HG03439 (cell line): ENCODE results near the gene CPN2.

Experiments
- ATAC-seq: cut with Tn5 transposase; IDR thresholded peaks from one replicate; pipeline ENCODE4 v1.9.1; 2021; ENCODE audit warnings: mild to moderate bottlenecking, moderate library complexity; ENCODE audit not compliant: unreplicated experiment

CPN2 gene, protein sequence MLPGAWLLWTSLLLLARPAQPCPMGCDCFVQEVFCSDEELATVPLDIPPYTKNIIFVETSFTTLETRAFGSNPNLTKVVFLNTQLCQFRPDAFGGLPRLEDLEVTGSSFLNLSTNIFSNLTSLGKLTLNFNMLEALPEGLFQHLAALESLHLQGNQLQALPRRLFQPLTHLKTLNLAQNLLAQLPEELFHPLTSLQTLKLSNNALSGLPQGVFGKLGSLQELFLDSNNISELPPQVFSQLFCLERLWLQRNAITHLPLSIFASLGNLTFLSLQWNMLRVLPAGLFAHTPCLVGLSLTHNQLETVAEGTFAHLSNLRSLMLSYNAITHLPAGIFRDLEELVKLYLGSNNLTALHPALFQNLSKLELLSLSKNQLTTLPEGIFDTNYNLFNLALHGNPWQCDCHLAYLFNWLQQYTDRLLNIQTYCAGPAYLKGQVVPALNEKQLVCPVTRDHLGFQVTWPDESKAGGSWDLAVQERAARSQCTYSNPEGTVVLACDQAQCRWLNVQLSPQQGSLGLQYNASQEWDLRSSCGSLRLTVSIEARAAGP

GRCh38 chr3:194351080-194351672 is at the start of gene CPN2:
TSS of gene CPN2 (minus strand) at chr3:194351328. CDS start at chr3:194342702, 8,626 bp downstream.
- ATAC-seq = no peak

DNA sequence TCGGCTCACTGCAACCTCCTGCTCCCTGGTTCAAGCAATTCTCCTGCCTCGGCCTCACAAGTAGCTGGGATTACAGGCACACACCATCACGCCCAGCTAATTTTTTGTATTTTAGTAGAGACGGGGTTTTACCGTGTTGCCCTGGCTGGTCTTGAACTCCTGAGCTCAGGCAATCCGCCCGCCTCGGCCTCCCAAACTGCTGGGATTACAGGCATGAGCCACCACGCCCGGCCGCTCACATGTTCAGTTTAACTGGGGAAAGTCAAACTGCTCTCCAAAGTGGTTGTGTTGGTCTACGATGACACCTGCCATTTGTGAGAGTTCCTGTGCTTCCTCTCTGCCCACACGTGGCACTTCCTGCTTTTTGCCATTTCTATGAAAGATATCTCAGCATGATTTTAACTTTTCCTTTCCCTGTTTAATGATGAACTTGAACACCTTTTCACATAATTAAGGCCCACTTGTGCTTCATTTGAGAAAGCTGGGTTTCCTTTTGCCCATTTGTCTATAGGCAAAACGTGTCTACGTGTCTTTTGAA is 48.8 kb upstream of the CPN2 start:
- no peak for ATAC-seq

- no peak for ATAC-seq
Observed at GRCh38 chr3:194399166-194399565, 48.0 kb upstream of the CPN2 start, which contains the start of gene GP5. TSS of gene GP5 (minus strand) at chr3:194399266. CDS start at chr3:194398282, 984 bp downstream.

GRCh38 chr3:194397757-194398312 is 46.7 kb upstream of the CPN2 start:
- no peak for ATAC-seq

DNA sequence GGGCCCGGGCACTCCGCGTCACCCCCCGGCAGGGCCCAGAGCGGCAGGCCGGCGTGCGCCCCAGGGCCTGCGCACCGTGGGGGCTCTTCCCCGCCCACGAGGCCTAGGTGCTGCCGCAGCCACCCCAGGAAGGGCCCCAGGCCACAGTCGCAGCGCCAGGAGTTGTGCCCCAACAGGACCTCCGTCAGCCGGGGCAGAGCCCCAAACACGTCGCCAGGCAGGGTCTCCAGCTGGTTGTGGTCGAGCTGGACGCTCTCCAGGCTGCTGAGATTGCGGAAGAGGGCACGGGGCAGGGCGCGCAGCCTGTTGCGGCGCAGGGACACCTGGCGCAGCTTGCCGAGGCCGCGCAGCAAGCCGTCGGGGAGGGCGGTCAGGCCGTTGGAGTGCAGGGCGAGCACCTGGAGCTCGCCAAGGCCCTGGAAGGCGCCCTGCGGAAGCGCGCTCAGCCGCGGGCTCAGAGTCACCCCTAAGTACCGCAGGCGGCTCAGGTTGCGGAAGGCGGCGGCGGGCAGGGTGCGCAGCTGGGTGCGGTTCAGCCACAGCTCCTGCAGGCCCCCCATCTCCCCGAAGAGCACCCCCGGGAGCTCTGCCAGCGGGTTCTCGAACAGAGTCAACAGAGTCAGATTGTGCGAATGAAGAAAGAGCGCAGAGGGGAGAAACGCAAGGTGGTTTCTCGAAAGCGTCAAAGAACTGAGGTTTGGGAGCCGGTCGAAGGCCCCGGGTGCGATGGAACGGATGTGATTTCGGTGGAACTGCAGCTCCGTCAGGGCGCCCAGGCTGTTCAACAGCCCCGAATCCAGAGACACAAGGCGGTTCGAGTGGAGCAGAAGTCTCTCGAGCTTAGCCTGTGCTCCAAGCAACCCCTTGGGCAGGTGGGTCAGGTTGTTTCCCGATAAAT is 46.0 kb upstream of the CPN2 start:
- no peak for ATAC-seq

DNA sequence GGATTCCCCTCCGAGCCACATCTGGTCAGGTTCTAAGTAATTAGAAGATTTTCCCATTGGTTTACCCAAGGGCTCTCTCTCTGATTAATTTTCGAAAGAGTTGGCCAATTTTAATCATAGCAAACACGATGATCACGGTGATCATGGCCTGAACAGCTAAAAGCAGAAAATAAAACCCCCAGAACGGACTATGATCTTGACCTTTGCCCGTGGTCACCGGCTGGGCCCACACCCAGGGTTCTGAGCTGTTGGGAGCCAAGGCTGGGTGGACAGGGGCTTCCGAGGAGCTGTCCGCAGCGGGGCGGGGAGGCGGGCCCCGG is 45.4 kb upstream of the CPN2 start:
- no peak for ATAC-seq

- no peak for ATAC-seq
Observed at GRCh38 chr3:194395778-194396538, 44.8 kb upstream of the CPN2 start.

- ATAC-seq = no peak
Observed at GRCh38 chr3:194395212-194395611, 44.1 kb upstream of the CPN2 start.

GRCh38 chr3:194392576-194392975 is 41.4 kb upstream of the CPN2 start:
- ATAC-seq = no peak

DNA sequence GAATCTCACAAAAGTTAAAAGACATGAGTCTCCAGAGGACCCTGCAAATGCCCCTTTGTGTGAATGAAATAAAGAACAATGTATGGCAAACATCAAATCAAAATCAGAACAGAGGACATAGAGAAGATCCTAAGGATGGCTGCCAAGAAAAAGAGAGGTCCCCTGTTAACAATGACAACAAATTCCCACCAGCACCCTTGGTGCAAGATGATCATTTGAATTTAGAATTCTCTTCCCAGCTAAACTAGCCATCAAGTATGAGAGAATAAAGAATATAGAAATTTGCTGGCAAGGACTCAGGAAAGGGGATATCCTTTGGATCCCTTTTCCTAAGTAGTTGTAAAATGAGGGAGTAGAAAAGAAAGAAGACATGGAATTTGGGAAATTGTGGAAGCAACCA is 39.7 kb upstream of the CPN2 start:
- ATAC-seq = no peak

GRCh38 chr3:194389269-194389668 is 38.1 kb upstream of the CPN2 start:
- ATAC-seq = no peak

DNA sequence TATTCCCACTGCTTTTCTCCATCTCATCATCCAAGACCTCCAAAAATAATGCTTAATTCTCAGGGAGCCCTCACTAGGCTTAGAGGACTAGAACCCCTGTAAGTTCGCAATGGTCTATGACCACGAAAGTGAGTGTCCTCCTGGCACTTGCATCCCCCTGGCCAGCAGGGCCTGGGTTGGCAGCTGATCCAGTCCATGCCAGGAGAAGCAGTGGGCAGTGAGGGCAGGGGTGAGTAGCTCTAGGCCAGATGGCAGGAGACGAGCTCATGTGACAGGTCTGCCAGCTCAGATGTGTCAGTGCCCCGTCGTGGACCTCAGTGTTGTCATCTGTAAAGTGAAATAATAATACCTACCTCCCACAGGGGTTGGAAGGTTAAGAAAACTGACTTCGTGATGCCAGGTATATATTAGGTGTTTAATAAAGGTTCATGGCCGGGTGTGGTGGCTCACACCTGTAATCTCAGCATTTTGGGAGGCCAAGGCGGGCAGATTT is 36.8 kb upstream of the CPN2 start:
- no peak for ATAC-seq

DNA sequence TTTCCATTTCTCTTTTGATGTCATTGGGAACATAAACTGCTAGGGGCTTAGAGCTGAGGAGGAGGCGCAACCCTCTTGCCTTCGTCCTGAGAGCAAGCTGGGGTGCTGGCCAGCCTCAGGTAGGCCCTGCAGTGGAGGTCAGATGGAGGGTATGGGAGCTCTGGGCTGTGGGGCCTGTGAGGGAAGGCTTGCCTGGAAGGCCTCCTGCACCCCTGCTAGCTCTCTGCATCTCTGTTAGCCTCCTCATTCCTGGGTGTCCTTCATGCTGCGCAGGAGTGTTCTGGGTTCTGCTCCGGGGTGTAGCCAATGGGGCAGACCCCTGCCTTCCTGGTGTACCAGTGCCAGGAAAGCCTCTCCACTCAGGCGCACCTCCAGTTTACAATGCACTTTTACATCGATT is 36.1 kb upstream of the CPN2 start:
- ATAC-seq = no peak

- no peak for ATAC-seq
Observed at GRCh38 chr3:194386648-194387047, 35.5 kb upstream of the CPN2 start.

DNA sequence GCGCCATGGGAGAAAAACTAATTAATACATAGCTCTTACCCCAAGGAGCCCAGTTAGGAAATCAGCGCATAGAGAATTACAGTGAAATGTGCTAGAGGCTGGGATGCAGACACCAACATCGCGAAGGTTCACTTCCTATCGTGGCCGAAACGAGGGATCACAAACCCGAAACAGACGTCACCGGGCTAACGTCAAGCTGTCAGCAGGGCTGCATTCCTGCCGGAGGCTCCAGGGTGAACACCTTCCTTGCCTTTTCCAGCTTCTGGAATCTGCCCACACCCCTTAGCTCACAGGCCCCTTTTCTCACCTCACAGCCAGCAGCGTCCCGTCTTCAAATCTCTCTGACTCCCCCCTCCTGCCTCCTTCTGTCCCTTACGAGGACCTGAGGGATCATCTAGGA is 34.9 kb upstream of the CPN2 start:
- ATAC-seq = no peak

DNA sequence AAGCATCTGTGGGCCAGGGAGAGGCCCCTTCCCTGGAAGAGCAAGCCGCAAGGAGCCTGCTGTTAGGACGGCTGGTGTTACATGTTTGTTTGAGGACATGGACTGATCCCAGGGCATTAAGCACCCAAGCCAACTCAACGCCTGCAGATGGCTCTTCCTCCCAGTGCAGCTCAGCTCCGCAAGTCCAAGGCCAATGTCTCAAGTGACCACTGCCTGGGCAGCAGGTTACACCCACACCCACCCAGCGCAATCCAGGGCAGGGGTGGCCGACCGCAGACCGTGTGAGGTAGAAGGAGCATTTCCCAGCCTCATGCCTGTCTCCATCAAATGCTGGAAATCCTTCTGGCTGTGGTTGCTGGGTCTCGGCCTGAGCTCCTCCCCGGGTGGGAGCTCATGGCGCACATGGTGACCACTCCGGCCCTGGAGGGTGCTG is 33.5 kb upstream of the CPN2 start:
- ATAC-seq = no peak

GRCh38 chr3:194384156-194384555 is 33.0 kb upstream of the CPN2 start:
- ATAC-seq = no peak

- no peak for ATAC-seq
Observed at GRCh38 chr3:194383276-194383940, 32.3 kb upstream of the CPN2 start.

- no peak for ATAC-seq
Observed at GRCh38 chr3:194382892-194383223, 31.7 kb upstream of the CPN2 start.
